HG03442 (cell line): Measurements from ENCODE around the gene HCN2.

Source experiments
- ATAC-seq: cut with Tn5 transposase; IDR thresholded peaks from one replicate; pipeline ENCODE4 v1.9.1; 2021; ENCODE audit warnings: mild to moderate bottlenecking, moderate library complexity; ENCODE audit not compliant: unreplicated experiment

Gene HCN2

GRCh38 chr19:651114-651818 is 61.6 kb downstream of the HCN2 start:
- ATAC-seq, result no peak

- no peak for ATAC-seq
Observed at GRCh38 chr19:651991-652390, 62.3 kb downstream of the HCN2 start.

- no peak for ATAC-seq
Observed at GRCh38 chr19:652467-653389, 63.0 kb downstream of the HCN2 start.

- ATAC-seq, result no peak
Observed at GRCh38 chr19:653425-653824, 63.7 kb downstream of the HCN2 start.

GRCh38 chr19:655691-656090 is 66.0 kb downstream of the HCN2 start:
- no peak for ATAC-seq

- ATAC-seq, result no peak
Observed at GRCh38 chr19:656751-657559, 67.3 kb downstream of the HCN2 start.

GRCh38 chr19:657611-658010 is 67.9 kb downstream of the HCN2 start:
- no peak for ATAC-seq

GRCh38 chr19:658059-658839 is 68.6 kb downstream of the HCN2 start:
- no peak for ATAC-seq

GRCh38 chr19:658916-659839 is 69.5 kb downstream of the HCN2 start:
- no peak for ATAC-seq

GRCh38 chr19:660793-661426 is 71.2 kb downstream of the HCN2 start:
- ATAC-seq, result no peak

GRCh38 chr19:661427-662196 is 71.9 kb downstream of the HCN2 start:
- no peak for ATAC-seq

- peak; percentile 16 for ATAC-seq
Observed at GRCh38 chr19:662207-662961, 72.7 kb downstream of the HCN2 start.

GRCh38 chr19:662962-663681 is 73.4 kb downstream of the HCN2 start, which contains the start of gene RNF126:
Gene RNF126 (minus strand): TSS chr19:663214. CDS start chr19:663121, 93 bp downstream.
- peak; percentile 58 for ATAC-seq

- no peak for ATAC-seq
Observed at GRCh38 chr19:663682-664117, 74.0 kb downstream of the HCN2 start.

GRCh38 chr19:664913-665443 is 75.3 kb downstream of the HCN2 start:
- ATAC-seq, result no peak
